Lung (tissue), 12 donors: ENCODE data around the gene ZSWIM3. TPM values are rescaled to one million over a fixed set of nuclear protein-coding genes. Genes with fewer than 3 reads are reported as not detected.

Experiments used
- ATAC-seq: fragments of 200-7000 bp; cut with Tn5 transposase; one replicate; pipeline ENCODE4 v1.9.1; 2020; ENCODE audit warnings: moderate number of reproducible peaks; ENCODE audit not compliant: insufficient read depth, low FRiP score
- DNase-seq, 3 donors: peaks; one replicate each; pipeline ENCODE4 v3.0.0-alpha.2; 2013 to 2017
- H3K27ac ChIP-seq, 2 donors: one replicate each; pipeline ENCODE4 v1.5.1; 2013; ENCODE audit warnings: mild to moderate bottlenecking in 2 of 2, moderate library complexity in 2 of 2, control low read depth in 1 of 2, inconsistent platforms in 1 of 2, low read depth in 1 of 2, low read length in 1 of 2
- H3K27me3 ChIP-seq, 3 donors: one replicate each; pipeline ENCODE4 v1.5.1; 2013; ENCODE audit warnings: low read length in 2 of 3; ENCODE audit not compliant: control insufficient read depth in 3 of 3, insufficient read depth in 3 of 3
- H3K36me3 ChIP-seq, 4 donors: one replicate each; pipeline ENCODE4 v1.5.1; 2013; ENCODE audit warnings: low read length in 4 of 4, mild to moderate bottlenecking in 1 of 4, moderate library complexity in 1 of 4; ENCODE audit not compliant: control insufficient read depth in 4 of 4, insufficient read depth in 4 of 4
- H3K4me1 ChIP-seq, 5 donors: one replicate each; pipeline ENCODE4 v1.5.1; 2013; ENCODE audit warnings: low read length in 5 of 5, mild to moderate bottlenecking in 2 of 5, moderate library complexity in 1 of 5; ENCODE audit not compliant: control insufficient read depth in 5 of 5, insufficient read depth in 5 of 5
- H3K4me3 ChIP-seq: one replicate; pipeline ENCODE4 v1.5.1; 2013; ENCODE audit warnings: mild to moderate bottlenecking, control low read depth, moderate library complexity
- H3K9ac ChIP-seq, 2 donors: one replicate each; pipeline ENCODE4 v1.5.1; 2013; ENCODE audit warnings: low read length in 2 of 2, control low read depth in 1 of 2; ENCODE audit not compliant: insufficient read depth in 1 of 2
- H3K9me3 ChIP-seq, 4 donors: one replicate each; pipeline ENCODE4 v1.5.1; 2013; ENCODE audit warnings: low read length in 3 of 4, mild to moderate bottlenecking in 1 of 4, moderate library complexity in 1 of 4; ENCODE audit not compliant: control insufficient read depth in 4 of 4, insufficient read depth in 3 of 4
- WGBS, 2 donors: extraction: QIAGEN DNeasy Blood & Tissue Kit; methylation state at CpG; one replicate each; pipeline ENCODE4 v1.1.7; 2013; 5-methylcytosine and 5-hydroxymethylcytosine counted together
- polyA plus RNA-seq, 2 donors: library from polyadenylated mRNA; stranded (reverse); fragments of 200-250 nt; gene quantifications; one replicate each; pipeline ENCODE4 v1.2.1, GENCODE V29; 2013
- total RNA-seq, 2 donors: library from RNA; depleted of rRNA in 1 of 2; stranded (reverse); fragments of >200 nt in 1 of 2; gene quantifications; one replicate each; pipeline ENCODE4 v1.2.1, GENCODE V29; 2014 to 2021
- TF ChIP-seq, protein P1 (sequence below): IDR thresholded peaks from 2 replicates; pipeline ENCODE4 v1.5.1; 2012; ENCODE audit warnings: mild to moderate bottlenecking; ENCODE audit errors: control extremely low read depth, extremely low read depth
- donor health status: control.
- donor health status: control.
- donor health status: Bipolar disorder and iron deficiency.
- donor health status: healthy.
- donor health status: DM: yes; HTN: yes; CAD: no.

ZSWIM3 gene
- total and polyA plus RNA-seq, 4 donors: 1.7 to 5.2 (median 3.4) TPM

GRCh38 chr20:45886590-45887345 lies 29.4 kb downstream of the ZSWIM3 start:
- 92 to 96% methylated on average over 18 to 19 of the region's 19 CpGs for WGBS, 2 donors
- Histone ChIP-seq H3K4me1 (peaks cover 0 to 13% (median 4%) of the 10 kb centered on the region in 5 donors), H3K9ac (no peak overlapping the region), H3K36me3 (peaks cover 10 to 26% (median 13%) of the 10 kb centered on the region in 4 donors), H3K27ac (no peak overlapping the region), H3K27me3 (no peaks in the 10 kb centered on the region), H3K9me3 (no peaks in the 10 kb centered on the region), H3K4me3 (no peak overlapping the region)
- DNase-seq (no peak), ATAC-seq (no peak)
- TF ChIP-seq, protein P1, sequence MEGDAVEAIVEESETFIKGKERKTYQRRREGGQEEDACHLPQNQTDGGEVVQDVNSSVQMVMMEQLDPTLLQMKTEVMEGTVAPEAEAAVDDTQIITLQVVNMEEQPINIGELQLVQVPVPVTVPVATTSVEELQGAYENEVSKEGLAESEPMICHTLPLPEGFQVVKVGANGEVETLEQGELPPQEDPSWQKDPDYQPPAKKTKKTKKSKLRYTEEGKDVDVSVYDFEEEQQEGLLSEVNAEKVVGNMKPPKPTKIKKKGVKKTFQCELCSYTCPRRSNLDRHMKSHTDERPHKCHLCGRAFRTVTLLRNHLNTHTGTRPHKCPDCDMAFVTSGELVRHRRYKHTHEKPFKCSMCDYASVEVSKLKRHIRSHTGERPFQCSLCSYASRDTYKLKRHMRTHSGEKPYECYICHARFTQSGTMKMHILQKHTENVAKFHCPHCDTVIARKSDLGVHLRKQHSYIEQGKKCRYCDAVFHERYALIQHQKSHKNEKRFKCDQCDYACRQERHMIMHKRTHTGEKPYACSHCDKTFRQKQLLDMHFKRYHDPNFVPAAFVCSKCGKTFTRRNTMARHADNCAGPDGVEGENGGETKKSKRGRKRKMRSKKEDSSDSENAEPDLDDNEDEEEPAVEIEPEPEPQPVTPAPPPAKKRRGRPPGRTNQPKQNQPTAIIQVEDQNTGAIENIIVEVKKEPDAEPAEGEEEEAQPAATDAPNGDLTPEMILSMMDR: no peak

- TF ChIP-seq, protein P1: no peak
- ATAC-seq: no peak
- Histone ChIP-seq H3K27ac (no peak within 1 kb of the TSS), H3K4me1 (peaks cover 0 to 14% (median 8%) of the 10 kb centered on the region in 5 donors), H3K4me3 (no peak within 1 kb of the TSS), H3K9me3 (no peaks in the 10 kb centered on the region), H3K27me3 (no peaks in the 10 kb centered on the region), H3K9ac (no peak within 1 kb of the TSS), H3K36me3 (peaks cover 10 to 26% (median 13%) of the 10 kb centered on the region in 4 donors)
- no peak for DNase-seq
- WGBS, 2 donors: 92 to 96% methylated on average over 8 of the region's 8 CpGs
Measured at GRCh38 chr20:45887346-45887715, 29.9 kb downstream of the ZSWIM3 start, which contains the start of gene SPATA25. Gene SPATA25 (minus strand): TSS chr20:45887622. CDS start chr20:45887590, 32 bp downstream.

- no peak overlapping the region for H3K4me3 ChIP-seq
- H3K27me3 ChIP-seq: no peaks in the 10 kb centered on the region
- TF ChIP-seq, protein P1: no peak
- 84 to 91% methylated on average over 3 of the region's 3 CpGs for WGBS, 2 donors
- no peak overlapping the region for H3K27ac ChIP-seq
- peaks cover 0 to 14% (median 10%) of the 10 kb centered on the region in 5 donors for H3K4me1 ChIP-seq
- no peak for DNase-seq
- H3K9me3 ChIP-seq: no peaks in the 10 kb centered on the region
- H3K36me3 ChIP-seq: peaks cover 5 to 28% (median 14%) of the 10 kb centered on the region in 4 donors
- ATAC-seq: no peak
- H3K9ac ChIP-seq: no peak overlapping the region
Measured at GRCh38 chr20:45888681-45889080, 31.3 kb downstream of the ZSWIM3 start.
